ENCODE measurements around the gene ALCAM.

DNA sequence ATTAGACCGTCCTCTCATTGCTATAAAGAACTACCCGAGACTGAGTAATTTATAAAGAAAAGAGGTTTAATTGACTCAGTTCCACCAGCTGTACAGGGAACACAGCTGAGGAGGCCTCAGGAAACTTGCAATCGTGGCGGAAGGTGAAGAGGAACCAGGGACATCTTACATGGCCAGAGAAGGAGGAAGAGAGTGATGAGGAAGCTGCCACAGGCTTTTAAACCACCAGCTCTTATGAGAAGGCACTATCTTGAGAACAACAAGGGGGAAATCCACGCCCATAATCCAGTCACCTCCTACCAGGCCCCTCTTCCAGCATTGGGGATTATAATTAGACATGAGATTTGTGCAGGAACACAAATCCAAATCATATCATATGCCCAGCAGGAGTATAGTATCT lies 138.5 kb downstream of the ALCAM start:
- TF ChIP-seq SIN3A (IDR thresholded peaks at IDR 0.05; ENCODE audit: borderline replicate concordance, insufficient read depth, low read length) (no peak), POLR2AphosphoS5 (IDR thresholded peaks at IDR 0.05; ENCODE audit: low read depth, low read length) (no peak)
